ENCODE results near the gene GIMAP6. TPM values are rescaled to one million over a fixed set of nuclear protein-coding genes. Genes with fewer than 3 reads are reported as not detected.
"Not testable (repeated sequence)": the region's sequence is repeated elsewhere in the genome, so short reads cannot be mapped to it uniquely, and the experiment has no call there.

GIMAP6 gene
- total and polyA plus RNA-seq, 8 donors, result 0.89 to 18.4 (median 6.0) TPM

- no peaks in the 10 kb centered on the region for H3K36me3 ChIP-seq
- 55 to 87% (median 76%) methylated on average over 3 of the region's 3 CpGs for WGBS, 5 donors
Observed at GRCh38 chr7:150612925-150613324, 19.3 kb downstream of the GIMAP6 start.

GRCh38 chr7:150610233-150610632, 22.0 kb downstream of the GIMAP6 start:
- TF ChIP-seq POLR2A (IDR thresholded peaks at IDR 0.05) (no peak), POLR2AphosphoS5 (IDR thresholded peaks at IDR 0.05) (no peak), CTCF (IDR thresholded peaks at IDR 0.05) (no peak), EP300 (IDR thresholded peaks at IDR 0.05) (no peak)
- WGBS, 5 donors, result 67 to 72% (median 71%) methylated on average over 1 of the region's 1 CpG
- Histone ChIP-seq H3K9me3 (no peaks in the 10 kb centered on the region), H3K36me3 (no peaks in the 10 kb centered on the region), H3K27me3 (no peaks in the 10 kb centered on the region), H3K4me3 (no peak overlapping the region), H3K27ac (no peak overlapping the region), H3K4me1 (no peaks in the 10 kb centered on the region)
- DNase-seq, result no peak
- intact Hi-C loops (cut with DNase I; ENCODE audit: low total_unique reads), result no loop called here

More at GRCh38 chr7:150612925-150613324, 19.3 kb downstream of the GIMAP6 start:
- H3K9me3 ChIP-seq, result no peaks in the 10 kb centered on the region
- no peak overlapping the region for H3K27ac ChIP-seq
- intact Hi-C loops (cut with DNase I; ENCODE audit: low total_unique reads), result no loop called here
- H3K27me3 ChIP-seq, result no peaks in the 10 kb centered on the region
- DNase-seq, result no peak
- TF ChIP-seq EP300 (IDR thresholded peaks at IDR 0.05) (no peak), CTCF (IDR thresholded peaks at IDR 0.05) (no peak), POLR2AphosphoS5 (IDR thresholded peaks at IDR 0.05) (no peak), POLR2A (IDR thresholded peaks at IDR 0.05) (no peak)
- H3K4me1 ChIP-seq, result no peaks in the 10 kb centered on the region
- H3K4me3 ChIP-seq, result no peak overlapping the region

- WGBS, 5 donors, result 66 to 89% (median 71%) methylated on average over 2 of the region's 2 CpGs
- H3K4me1 ChIP-seq; intact Hi-C loops (cut with DNase I; ENCODE audit: low total_unique reads); H3K27me3 ChIP-seq; H3K36me3 ChIP-seq; DNase-seq; H3K9me3 ChIP-seq; H3K4me3 ChIP-seq; H3K27ac ChIP-seq: not testable (repeated sequence)
Observed at GRCh38 chr7:150603600-150603999, 28.6 kb downstream of the GIMAP6 start.

- H3K27me3 ChIP-seq, result peaks cover 0 to 6% (median 0%) of the 10 kb centered on the region in 3 donors
- DNase-seq, result no peak
- H3K4me3 ChIP-seq, result no peak overlapping the region
- intact Hi-C loops (cut with DNase I; ENCODE audit: low total_unique reads), result no loop called here
- H3K27ac ChIP-seq, result no peak overlapping the region
- 33 to 88% (median 80%) methylated on average over 2 of the region's 2 CpGs for WGBS, 5 donors
- H3K4me1 ChIP-seq, result no peaks in the 10 kb centered on the region
- peaks cover 0 to 38% (median 26%) of the 10 kb centered on the region in 4 donors for H3K9me3 ChIP-seq
- no peaks in the 10 kb centered on the region for H3K36me3 ChIP-seq
- TF ChIP-seq POLR2AphosphoS5 (IDR thresholded peaks at IDR 0.05) (no peak), EP300 (IDR thresholded peaks at IDR 0.05) (no peak), POLR2A (IDR thresholded peaks at IDR 0.05) (no peak)
Observed at GRCh38 chr7:150595361-150595760, 36.8 kb downstream of the GIMAP6 start.

GRCh38 chr7:150594805-150595204, 37.4 kb downstream of the GIMAP6 start:
- Histone ChIP-seq H3K9me3 (peaks cover 0 to 38% (median 26%) of the 10 kb centered on the region in 4 donors), H3K27ac (no peak overlapping the region), H3K4me1 (no peaks in the 10 kb centered on the region), H3K27me3 (peaks cover 0 to 6% (median 0%) of the 10 kb centered on the region in 3 donors), H3K4me3 (no peak overlapping the region), H3K36me3 (no peaks in the 10 kb centered on the region)
- 81 to 94% (median 88%) methylated on average over 1 to 2 of the region's 2 CpGs for WGBS, 5 donors
- TF ChIP-seq POLR2AphosphoS5 (IDR thresholded peaks at IDR 0.05), result no peak
- TF ChIP-seq EP300 (IDR thresholded peaks at IDR 0.05), result no peak
- no peak for TF ChIP-seq CTCF (IDR thresholded peaks at IDR 0.05)
- no peak for DNase-seq
- intact Hi-C loops (cut with DNase I; ENCODE audit: low total_unique reads), result no loop called here

Data from stomach (tissue), 9 donors.